Activated CD4-positive, alpha-beta T cell treated with anti-CD3 and anti-CD28 coated beads, Interleukin-10, Interleukin-2, amounts not matched to agents 100 ng/mL and 50 ng/mL, durations not matched to agents 16 hours and 8 hours (primary cell): ENCODE results near the gene EEA1.
"Not testable (repeated sequence)": the region's sequence is repeated elsewhere in the genome, so short reads cannot be mapped to it uniquely, and the experiment has no call there.

Experiments
- DNase-seq: peaks from one replicate; pipeline ENCODE4 v3.0.0-alpha.2; 2020

Gene EEA1

GRCh38 chr12:92794356-92794755, 134.7 kb downstream of the EEA1 start:
- DNase-seq, result not testable (repeated sequence)

- no peak for DNase-seq
Measured at GRCh38 chr12:92786045-92786444, 143.1 kb downstream of the EEA1 start.

DNA sequence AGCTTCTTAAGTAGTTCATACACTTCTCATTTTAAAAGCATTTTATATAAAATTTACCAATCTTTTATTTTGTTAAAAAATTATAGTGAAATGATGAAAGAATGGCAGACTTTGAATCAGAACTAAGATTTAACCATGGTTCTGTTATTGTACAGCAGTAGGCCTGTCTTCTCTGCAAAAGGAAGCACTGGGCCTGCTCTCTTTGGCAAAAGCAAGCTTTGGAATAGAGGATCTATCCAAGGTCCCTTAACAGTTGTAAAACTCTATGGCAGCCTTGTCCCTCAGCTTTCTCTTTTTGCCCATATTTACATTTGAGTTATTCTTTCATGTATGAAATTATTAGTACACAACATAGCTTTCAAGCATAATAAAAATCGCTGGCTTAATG, 143.5 kb downstream of the EEA1 start:
- no peak for DNase-seq

DNA sequence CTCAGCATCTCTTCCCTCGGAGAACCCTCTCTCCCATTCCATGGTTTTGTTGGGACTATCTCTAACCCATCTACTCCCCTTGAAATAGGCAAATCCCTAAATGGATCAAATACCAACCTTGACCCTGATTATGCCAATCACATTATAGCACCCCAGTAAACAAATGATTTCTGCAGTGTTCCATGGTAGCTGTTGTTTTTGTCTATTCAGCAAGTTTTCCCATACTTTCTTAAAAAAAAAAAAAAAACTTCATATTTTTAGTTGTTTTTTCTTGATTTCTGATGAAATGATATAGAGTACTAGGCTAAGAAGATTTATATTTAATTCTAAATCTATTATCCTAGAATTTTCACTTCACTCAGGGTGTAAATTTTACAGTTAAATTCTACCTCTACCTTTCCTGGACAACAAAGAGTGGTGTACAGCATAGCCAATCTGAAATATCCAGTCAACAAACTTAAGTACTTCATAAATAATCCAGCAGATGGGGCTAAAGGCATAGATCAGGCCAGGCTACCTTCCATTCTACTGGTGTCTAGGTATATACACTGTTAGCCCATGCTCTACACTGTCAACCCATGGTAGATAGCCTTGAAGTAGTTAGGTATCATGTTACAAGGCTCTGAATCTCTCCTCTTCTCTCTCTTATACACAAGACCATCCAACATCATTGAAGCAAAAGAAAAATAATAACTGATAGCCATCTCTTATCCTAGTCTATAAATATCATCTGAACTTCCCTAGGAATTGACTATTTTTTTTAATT, 144.1 kb downstream of the EEA1 start:
- DNase-seq, result peak; percentile 64

DNA sequence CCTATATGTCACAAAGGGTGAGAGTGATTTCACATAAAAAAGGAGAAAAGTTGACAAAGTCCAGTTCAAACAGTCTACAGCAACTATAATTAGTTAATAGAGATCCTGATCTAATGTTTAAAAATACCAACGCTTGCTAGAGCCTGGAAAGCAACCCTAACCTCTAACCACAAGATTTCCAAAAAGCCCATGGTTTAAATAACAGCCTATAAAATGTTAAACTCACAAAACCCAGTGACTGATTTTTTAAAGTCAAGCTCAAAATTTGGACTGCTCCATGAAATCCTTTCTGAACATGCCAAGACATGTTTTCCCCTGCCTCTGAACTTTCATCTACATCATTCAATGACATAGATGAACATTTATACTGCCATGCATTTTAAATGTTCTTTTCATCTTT, 144.7 kb downstream of the EEA1 start:
- no peak for DNase-seq

DNA sequence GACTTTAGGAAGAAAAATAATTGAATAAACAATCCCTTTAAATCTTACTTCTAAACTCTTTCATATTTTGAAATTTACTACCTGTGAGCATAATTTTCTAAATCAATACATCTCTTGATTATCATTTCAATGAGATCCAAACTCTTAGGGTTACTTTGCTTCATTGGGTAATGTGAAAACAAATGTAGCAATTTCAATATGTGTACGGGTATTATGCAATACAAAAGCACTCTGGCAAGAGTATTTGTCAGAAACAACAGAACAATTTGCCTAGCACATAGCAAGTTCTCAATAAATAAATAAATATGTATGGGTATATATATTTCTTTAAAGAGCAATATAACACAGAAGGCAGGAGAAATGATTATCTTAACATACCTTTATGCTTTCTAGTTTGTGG, 149.2 kb downstream of the EEA1 start:
- no peak for DNase-seq

- no peak for DNase-seq
Measured at GRCh38 chr12:92778525-92778924, 150.6 kb downstream of the EEA1 start.

DNA sequence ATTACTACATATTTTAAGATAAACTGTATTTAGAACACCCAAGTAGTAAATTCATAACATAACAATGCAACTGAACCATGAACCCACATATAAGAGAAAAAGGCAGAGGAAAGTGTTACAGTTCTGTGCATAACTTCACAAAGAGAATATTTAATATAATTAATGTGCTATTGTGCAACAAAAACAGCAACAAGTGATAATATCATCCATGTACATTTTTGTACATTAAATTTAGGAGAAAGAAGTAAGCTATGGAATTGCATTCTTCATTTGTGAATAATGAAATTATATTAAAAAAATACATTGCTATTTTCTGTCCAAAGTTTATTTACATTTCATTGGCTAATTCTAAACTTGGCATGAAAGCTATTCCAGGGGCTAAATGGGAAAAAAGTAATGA, 153.7 kb downstream of the EEA1 start:
- DNase-seq, result no peak

DNA sequence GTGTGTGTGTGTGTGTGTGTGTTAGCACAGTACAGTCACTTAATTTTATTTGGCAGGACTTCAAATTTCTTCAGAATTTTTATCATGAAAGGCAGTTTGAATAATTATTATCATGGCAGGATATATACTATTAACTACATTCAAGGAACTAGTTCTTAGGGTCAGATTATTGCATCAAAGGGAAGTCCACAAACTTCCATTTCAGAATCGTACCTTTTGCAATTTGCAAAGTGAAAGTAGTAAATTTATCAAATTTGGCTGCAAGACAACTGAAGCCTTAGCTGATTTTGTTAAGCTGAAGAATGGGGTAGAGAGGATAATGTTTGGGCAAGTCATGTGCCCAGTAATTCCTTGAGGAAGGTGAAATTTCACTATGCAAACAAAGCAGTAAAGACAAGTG, 158.1 kb downstream of the EEA1 start:
- no peak for DNase-seq

- peak; percentile 9 for DNase-seq
Measured at GRCh38 chr12:92769124-92769901, 159.8 kb downstream of the EEA1 start.

- DNase-seq, result no peak
Measured at GRCh38 chr12:92765871-92766270, 163.2 kb downstream of the EEA1 start.

DNA sequence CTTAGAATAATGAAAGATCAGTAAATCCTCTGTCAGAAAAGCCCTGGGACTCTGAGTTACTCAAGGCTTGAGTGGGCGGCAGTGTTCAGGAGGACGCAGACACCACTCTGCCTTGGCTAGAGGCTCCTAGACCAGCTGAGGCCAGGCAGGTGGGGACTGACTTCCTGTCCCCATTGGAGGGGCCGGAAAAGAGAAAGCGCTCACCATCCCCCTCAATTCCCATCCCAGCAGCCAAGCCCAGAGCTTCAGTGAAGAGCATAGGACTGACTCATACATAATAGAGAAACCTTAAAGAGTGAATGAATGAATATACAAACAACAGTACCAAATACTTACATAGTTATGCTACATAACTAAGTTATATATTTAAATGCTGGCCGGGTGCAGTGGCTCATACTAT, 164.3 kb downstream of the EEA1 start:
- no peak for DNase-seq

DNA sequence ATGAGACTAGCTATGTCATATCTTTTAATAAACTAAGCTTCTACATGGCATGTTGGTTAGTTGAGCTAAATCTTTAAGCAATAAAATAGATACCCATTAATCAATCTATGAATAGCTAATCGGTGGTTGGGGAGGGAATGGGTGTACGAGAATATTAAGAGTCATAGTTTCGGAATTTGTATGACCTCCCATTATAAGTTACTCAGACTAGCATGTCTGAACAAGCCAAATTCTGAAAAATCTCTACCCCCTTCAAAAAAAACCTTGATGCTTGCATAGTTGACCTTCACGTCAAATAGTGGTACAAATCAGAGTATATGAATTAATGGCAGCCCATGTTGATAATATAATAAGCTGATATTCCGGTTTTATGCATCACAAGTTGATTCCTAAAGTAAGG, 166.3 kb downstream of the EEA1 start:
- DNase-seq, result no peak

GRCh38 chr12:92759634-92760268, 169.3 kb downstream of the EEA1 start:
- no peak for DNase-seq

GRCh38 chr12:92757597-92758121, 171.4 kb downstream of the EEA1 start:
- DNase-seq, result no peak

DNA sequence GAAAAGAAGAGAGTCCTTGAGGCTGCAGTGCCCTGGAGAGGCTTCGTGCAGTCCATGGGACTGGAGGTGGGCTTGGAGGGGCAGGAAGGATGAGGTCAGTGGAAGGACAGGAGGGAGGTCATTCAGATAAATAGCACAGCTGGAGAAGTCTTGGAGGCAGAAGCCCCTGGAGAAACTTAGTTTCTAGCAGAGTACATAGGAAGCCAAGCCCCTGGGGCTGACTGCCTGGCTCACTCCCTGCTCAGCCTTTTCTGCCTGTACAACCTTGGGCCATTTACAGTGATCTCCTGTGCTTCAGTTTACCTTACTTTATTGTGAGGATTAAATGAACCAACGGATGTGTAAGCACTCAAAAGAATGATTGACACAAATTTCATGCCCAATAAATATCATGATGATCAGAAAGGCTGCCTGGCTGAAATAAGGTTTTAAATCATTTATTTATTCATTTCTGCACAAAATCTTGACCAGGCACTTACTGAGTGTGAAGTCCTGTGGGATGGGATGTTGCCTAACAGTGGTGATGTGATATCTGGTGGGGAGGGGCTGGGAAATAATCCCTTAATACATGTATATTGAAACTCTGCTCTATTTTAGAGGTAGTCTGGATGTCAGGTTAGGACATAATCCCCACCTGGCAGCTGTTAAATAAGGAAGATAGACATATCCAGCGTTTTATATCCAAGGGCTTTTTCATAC, 172.0 kb downstream of the EEA1 start:
- DNase-seq, result no peak

- no peak for DNase-seq
Measured at GRCh38 chr12:92753976-92754885, 174.9 kb downstream of the EEA1 start.

DNA sequence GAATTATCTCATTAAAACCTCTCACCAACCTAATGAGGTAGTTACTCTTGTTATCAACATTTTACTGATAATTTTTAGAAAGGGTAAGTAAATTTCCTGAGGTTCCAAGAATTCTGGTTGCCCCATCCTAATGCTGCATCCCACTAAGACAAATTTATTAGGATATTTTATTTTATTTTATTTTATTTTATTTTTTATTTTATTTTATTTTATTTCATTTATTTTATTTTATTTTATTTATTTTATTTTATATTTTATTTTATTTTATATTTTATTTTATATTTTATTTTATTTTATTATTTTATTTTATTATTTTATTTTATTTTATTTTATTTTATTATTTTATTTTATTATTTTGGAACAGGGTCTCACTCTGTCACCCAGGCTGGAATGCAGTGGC, 179.4 kb downstream of the EEA1 start:
- DNase-seq, result not testable (repeated sequence)

DNA sequence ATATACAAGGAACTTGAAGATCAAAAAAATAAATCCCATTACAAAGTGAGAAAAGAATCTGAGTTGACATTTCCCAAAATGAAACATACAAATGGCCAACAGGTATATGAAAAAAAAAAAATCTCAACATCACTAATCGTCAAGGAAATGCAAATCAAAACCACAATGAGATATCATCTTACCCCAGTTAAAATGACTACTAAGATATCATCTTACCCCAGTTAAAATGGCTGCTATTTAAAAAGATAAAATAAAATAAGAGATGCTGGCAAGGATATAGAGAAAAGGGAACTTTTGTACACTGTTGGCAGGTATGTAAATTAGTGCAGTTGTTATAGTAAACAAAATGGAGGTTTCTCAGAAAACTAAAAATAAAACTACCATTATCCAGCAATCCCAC, 181.9 kb downstream of the EEA1 start:
- DNase-seq, result no peak

- DNase-seq, result no peak
Measured at GRCh38 chr12:92745856-92746550, 183.1 kb downstream of the EEA1 start.

- no peak for DNase-seq
Measured at GRCh38 chr12:92743026-92743425, 186.1 kb downstream of the EEA1 start.
